Uterus (tissue), 2 donors: ENCODE measurements around the gene PLEKHM1.

Source experiments
- CTCF ChIP-seq, 4 experiments: fragments of 200-600 bp in 2 of 4; fragments of 450-650 bp in 2 of 4; sonication (generic) in 2 of 4; IDR thresholded peaks; one replicate each; pipeline ENCODE4 v1.5.1; 2016 to 2019; ENCODE audit warnings: antibody characterized with exemption in 4 of 4, mild to moderate bottlenecking in 2 of 4, moderate library complexity in 1 of 4
- POLR2A ChIP-seq, 2 donors: fragments of 450-650 bp; IDR thresholded peaks; one replicate each; pipeline ENCODE4 v1.6.1; 2016; ENCODE audit warnings: antibody characterized with exemption in 2 of 2, mild to moderate bottlenecking in 1 of 2, moderate library complexity in 1 of 2

- TF ChIP-seq CTCF (IDR thresholded peaks at IDR 0.05) (no peak), POLR2A (IDR thresholded peaks at IDR 0.05) (no peak)
Measured at GRCh38 chr17:45425125-45425983, 65.2 kb downstream of the PLEKHM1 start.
